Neuronal stem cell (in vitro differentiated cells): ENCODE measurements around the gene WDR59.

Source experiments
- DNase-seq: peaks from one replicate; pipeline ENCODE4 v3.0.0-alpha.2; 2013; ENCODE audit warnings: low spot score
- H2AFZ ChIP-seq: one replicate; pipeline ENCODE4 v1.6.1; 2013; ENCODE audit warnings: mild to moderate bottlenecking, low read length, inconsistent platforms
- H2AK5ac ChIP-seq: 2 replicates; pipeline ENCODE4 v1.6.1; 2013; ENCODE audit warnings: low read depth, mild to moderate bottlenecking, inconsistent platforms, low read length, moderate library complexity, mixed read lengths
- H2BK120ac ChIP-seq: 2 replicates; pipeline ENCODE4 v1.6.1; 2013; ENCODE audit warnings: low read depth, mild to moderate bottlenecking, inconsistent platforms, low read length, moderate library complexity, mixed read lengths
- H2BK12ac ChIP-seq: one replicate; pipeline ENCODE4 v1.6.1; 2013; ENCODE audit warnings: low read length, inconsistent platforms
- H2BK15ac ChIP-seq: 2 replicates; pipeline ENCODE4 v1.6.1; 2013; ENCODE audit warnings: mild to moderate bottlenecking, low read length, inconsistent platforms, mixed read lengths
- H2BK5ac ChIP-seq: one replicate; pipeline ENCODE4 v1.6.1; 2013; ENCODE audit warnings: inconsistent platforms, mild to moderate bottlenecking, low read length, moderate library complexity
- H3K14ac ChIP-seq: one replicate; pipeline ENCODE4 v1.6.1; 2013; ENCODE audit warnings: low read length, inconsistent platforms
- H3K18ac ChIP-seq: 2 replicates; pipeline ENCODE4 v1.6.1; 2013; ENCODE audit warnings: low read length, inconsistent platforms
- H3K23ac ChIP-seq: 2 replicates; pipeline ENCODE4 v1.6.1; 2013; ENCODE audit warnings: low read depth, mild to moderate bottlenecking, mixed read lengths, low read length, inconsistent platforms; ENCODE audit not compliant: poor library complexity
- H3K27ac ChIP-seq: replicated peaks from 3 replicates; pipeline ENCODE4 v1.5.1; 2013; ENCODE audit warnings: low read length, inconsistent platforms
- H3K27me3 ChIP-seq, 3 experiments: 2 replicates each; pipeline ENCODE4 v1.6.1; 2013; ENCODE audit warnings: low read length in 3 of 3, mild to moderate bottlenecking in 2 of 3, inconsistent platforms in 1 of 3, low read depth in 1 of 3, mixed read lengths in 1 of 3, moderate library complexity in 1 of 3; ENCODE audit not compliant: control insufficient read depth in 3 of 3, insufficient read depth in 3 of 3
- H3K36me3 ChIP-seq, 2 donors: replicated peaks in 1 of 2; 2 replicates each; pipeline ENCODE4 v1.6.1; 2013; ENCODE audit warnings: low read length in 2 of 2; ENCODE audit not compliant: control insufficient read depth in 2 of 2, insufficient read depth in 2 of 2
- H3K4ac ChIP-seq: 2 replicates; pipeline ENCODE4 v1.6.1; 2013; ENCODE audit warnings: inconsistent platforms, mild to moderate bottlenecking, low read length, moderate library complexity
- H3K4me1 ChIP-seq, 2 donors: 1 replicate in 1 of 2; 2 replicates in 1 of 2; pipeline ENCODE4 v1.6.1; 2013; ENCODE audit warnings: low read length in 2 of 2, low read depth in 1 of 2; ENCODE audit not compliant: control insufficient read depth in 2 of 2, insufficient read depth in 1 of 2
- H3K4me2 ChIP-seq: one replicate; pipeline ENCODE4 v1.6.1; 2013; ENCODE audit warnings: mild to moderate bottlenecking, low read length, inconsistent platforms; ENCODE audit not compliant: insufficient read depth, poor library complexity, severe bottlenecking
- H3K4me3 ChIP-seq, 2 donors: 2 replicates each; pipeline ENCODE4 v1.5.1; 2013; ENCODE audit warnings: low read length in 2 of 2, mild to moderate bottlenecking in 2 of 2, inconsistent platforms in 1 of 2, moderate library complexity in 1 of 2
- H3K79me1 ChIP-seq: one replicate; pipeline ENCODE4 v1.6.1; 2013; ENCODE audit warnings: low read depth, mild to moderate bottlenecking, inconsistent platforms, low read length, moderate library complexity
- H3K9ac ChIP-seq: one replicate; pipeline ENCODE4 v1.6.1; 2013; ENCODE audit warnings: mild to moderate bottlenecking, low read depth, low read length, inconsistent platforms; ENCODE audit not compliant: poor library complexity
- H3K9me3 ChIP-seq, 2 donors: replicated peaks in 1 of 2; 2 replicates each; pipeline versions ENCODE3 to v1.6.1; 2013; ENCODE audit warnings: low read length in 2 of 2, mild to moderate bottlenecking in 2 of 2, inconsistent platforms in 1 of 2, low read depth in 1 of 2, mixed read lengths in 1 of 2, moderate library complexity in 1 of 2; ENCODE audit not compliant: control insufficient read depth in 2 of 2, insufficient read depth in 1 of 2
- H4K8ac ChIP-seq: one replicate; pipeline ENCODE4 v1.6.1; 2013; ENCODE audit warnings: low read depth, mild to moderate bottlenecking, inconsistent platforms, low read length, moderate library complexity
- H4K91ac ChIP-seq: one replicate; pipeline ENCODE4 v1.6.1; 2013; ENCODE audit warnings: low read length, low read depth, mild to moderate bottlenecking, inconsistent platforms; ENCODE audit not compliant: poor library complexity
- WGBS, 2 donors: extraction: QIAGEN DNeasy Blood & Tissue Kit; methylation state at CpG; one replicate each; pipeline ENCODE4 v1.1.7; 2013; ENCODE audit warnings: missing lambda C conversion rate in 2 of 2, mixed read lengths in 1 of 2; ENCODE audit not compliant: insufficient read length in 2 of 2, insufficient replicate concordance in 1 of 2; ENCODE audit errors: extremely low coverage in 2 of 2; 5-methylcytosine and 5-hydroxymethylcytosine counted together

The WDR59 gene

DNA sequence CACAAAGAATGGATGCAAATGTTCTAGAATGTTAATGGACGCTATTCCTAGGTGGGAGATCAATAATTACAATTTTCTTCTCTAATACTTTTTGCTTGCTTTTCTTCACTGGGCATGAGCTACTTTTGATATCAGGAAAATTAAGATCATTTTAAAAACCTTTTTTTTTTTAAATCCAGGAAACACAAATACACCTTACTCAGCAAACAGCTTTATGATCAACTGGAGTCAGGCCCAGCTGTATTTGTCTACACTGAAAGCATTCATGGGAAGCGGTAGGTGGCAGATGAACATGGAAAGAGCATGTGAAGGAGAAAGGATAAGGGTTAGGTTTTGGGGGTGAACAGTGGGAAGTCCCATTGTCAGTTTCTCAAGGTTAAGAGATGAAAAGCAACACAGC lies 97.8 kb downstream of the WDR59 start:
- Histone ChIP-seq H3K4me1 (no peaks in the 10 kb centered on the region), H3K4me3 (no peak overlapping the region), H4K91ac (no peak overlapping the region), H3K27me3 (no peaks in the 10 kb centered on the region), H4K8ac (no peak overlapping the region), H3K79me1 (no peaks in the 10 kb centered on the region), H2BK5ac (no peak overlapping the region), H3K9ac (no peak overlapping the region), H2BK120ac (no peak overlapping the region), H2AK5ac (no peak overlapping the region), H2AFZ (no peak overlapping the region), H3K9me3 (no peaks in the 10 kb centered on the region), H3K23ac (no peak overlapping the region), H3K4ac (no peak overlapping the region), H2BK15ac (no peak overlapping the region), H3K18ac (no peak overlapping the region), H3K27ac (no peak overlapping the region), H2BK12ac (no peak overlapping the region), H3K4me2 (no peak overlapping the region), H3K36me3 (peaks cover 19 to 88% of the 10 kb centered on the region in 2 donors), H3K14ac (no peak overlapping the region)
- WGBS, 2 donors = no CpG with 5 or more reads among the region's 2 CpGs
- DNase-seq = no peak

- Histone ChIP-seq H3K9ac (no peak overlapping the region), H2BK15ac (no peak overlapping the region), H4K91ac (no peak overlapping the region), H3K14ac (no peak overlapping the region), H2BK5ac (no peak overlapping the region), H2AK5ac (no peak overlapping the region), H3K4ac (no peak overlapping the region), H3K23ac (no peak overlapping the region), H3K4me1 (no peaks in the 10 kb centered on the region), H3K27ac (no peak overlapping the region), H2BK12ac (no peak overlapping the region), H3K4me2 (no peak overlapping the region), H2AFZ (no peak overlapping the region), H3K27me3 (no peaks in the 10 kb centered on the region), H3K9me3 (no peaks in the 10 kb centered on the region), H2BK120ac (no peak overlapping the region), H3K18ac (no peak overlapping the region), H3K4me3 (no peak overlapping the region), H3K79me1 (no peaks in the 10 kb centered on the region), H4K8ac (no peak overlapping the region), H3K36me3 (peaks cover 14 to 61% of the 10 kb centered on the region in 2 donors)
- WGBS, 2 donors = no CpG with 5 or more reads among the region's 7 CpGs
- no peak for DNase-seq
These were observed 107.2 kb downstream of the WDR59 start for GRCh38 chr16:74877706-74878105.

GRCh38 chr16:74874912-74875546 lies 109.9 kb downstream of the WDR59 start:
- Histone ChIP-seq H2AK5ac (no peak overlapping the region), H3K4me1 (no peaks in the 10 kb centered on the region), H3K4me2 (no peak overlapping the region), H2BK5ac (no peak overlapping the region), H2BK15ac (no peak overlapping the region), H2BK12ac (no peak overlapping the region), H3K36me3 (peaks cover 14 to 55% of the 10 kb centered on the region in 2 donors), H3K23ac (no peak overlapping the region), H4K8ac (no peak overlapping the region), H2BK120ac (no peak overlapping the region), H3K27ac (no peak overlapping the region), H3K9ac (peak overlapping the region; percentile 22), H3K79me1 (no peaks in the 10 kb centered on the region), H3K14ac (no peak overlapping the region), H3K4ac (no peak overlapping the region), H2AFZ (no peak overlapping the region), H3K27me3 (no peaks in the 10 kb centered on the region), H3K4me3 (no peak overlapping the region), H3K9me3 (no peaks in the 10 kb centered on the region), H4K91ac (no peak overlapping the region), H3K18ac (no peak overlapping the region)
- no peak for DNase-seq
- no CpG with 5 or more reads among the region's 13 CpGs for WGBS, 2 donors

GRCh38 chr16:74874123-74874522 lies 110.8 kb downstream of the WDR59 start:
- Histone ChIP-seq H3K4ac (no peak overlapping the region), H3K27ac (no peak overlapping the region), H4K91ac (no peak overlapping the region), H3K27me3 (no peaks in the 10 kb centered on the region), H3K4me3 (peak overlapping the region in 1 of 2 donors; percentile 38), H3K4me2 (no peak overlapping the region), H3K4me1 (peaks cover under 1 to 1% of the 10 kb centered on the region in 2 donors), H3K79me1 (no peaks in the 10 kb centered on the region), H2BK120ac (no peak overlapping the region), H2BK5ac (no peak overlapping the region), H3K9me3 (no peaks in the 10 kb centered on the region), H2AK5ac (no peak overlapping the region), H3K14ac (peak overlapping the region; percentile 51), H3K9ac (no peak overlapping the region), H2AFZ (no peak overlapping the region), H2BK12ac (no peak overlapping the region), H3K23ac (peak overlapping the region; percentile 96), H3K18ac (no peak overlapping the region), H3K36me3 (peaks cover 14 to 48% of the 10 kb centered on the region in 2 donors), H2BK15ac (no peak overlapping the region), H4K8ac (no peak overlapping the region)
- no CpG with 5 or more reads among the region's 14 CpGs for whole genome bisulfite sequencing, 2 donors
- DNase-seq = no peak
